HG02970 (cell line): ENCODE measurements around the gene ALX4.

Experiments used
- ATAC-seq: cut with Tn5 transposase; IDR thresholded peaks from one replicate; pipeline ENCODE4 v1.9.1; 2021; ENCODE audit warnings: mild to moderate bottlenecking, moderate library complexity, moderate number of reproducible peaks; ENCODE audit not compliant: unreplicated experiment, low FRiP score

Gene ALX4

DNA sequence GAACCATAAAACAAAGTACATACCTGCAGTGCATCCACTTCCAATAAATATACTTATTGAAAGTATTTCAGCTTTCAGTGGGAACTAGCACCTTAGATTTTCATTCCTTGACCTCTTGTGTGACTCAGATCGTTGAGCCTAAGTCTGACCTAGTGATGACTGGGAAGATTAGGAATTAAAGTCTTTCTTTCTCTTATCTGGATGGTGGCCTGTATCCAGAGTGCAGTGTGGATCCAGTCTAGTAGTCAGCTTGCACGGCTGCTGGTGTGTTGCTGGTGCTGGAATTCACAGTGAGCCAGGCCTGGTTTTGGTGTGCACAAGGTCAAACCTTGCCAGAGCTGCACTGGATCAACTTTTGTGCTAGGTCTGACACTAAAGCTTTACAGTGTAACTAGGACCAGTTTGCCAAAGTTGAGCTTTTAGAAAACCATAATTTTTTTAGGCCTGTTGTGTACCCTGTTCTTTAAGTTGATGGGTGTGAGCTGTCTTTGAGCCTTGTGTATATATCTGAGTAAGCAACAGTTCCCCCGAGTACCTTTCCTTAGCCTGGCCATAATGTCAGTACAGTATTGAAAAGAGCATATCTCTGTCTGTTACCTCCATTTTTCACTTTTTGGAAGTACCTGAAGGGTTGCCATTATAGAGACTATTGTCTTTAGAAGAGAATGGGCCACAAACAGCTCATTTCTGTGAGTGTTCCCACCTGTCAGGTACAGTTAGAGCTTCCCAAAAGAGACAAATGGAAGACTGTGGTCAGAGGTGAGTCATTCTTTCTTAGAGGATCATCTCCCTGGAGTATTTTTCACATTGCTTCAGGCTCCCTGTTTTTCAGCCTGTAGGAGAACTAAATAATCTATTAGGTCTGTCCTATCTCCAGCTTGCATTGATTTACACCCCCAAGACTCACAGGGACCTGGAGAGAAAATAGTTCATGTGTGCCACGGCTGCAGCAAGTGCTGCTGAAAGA lies 89.8 kb downstream of the ALX4 start:
- no peak for ATAC-seq

DNA sequence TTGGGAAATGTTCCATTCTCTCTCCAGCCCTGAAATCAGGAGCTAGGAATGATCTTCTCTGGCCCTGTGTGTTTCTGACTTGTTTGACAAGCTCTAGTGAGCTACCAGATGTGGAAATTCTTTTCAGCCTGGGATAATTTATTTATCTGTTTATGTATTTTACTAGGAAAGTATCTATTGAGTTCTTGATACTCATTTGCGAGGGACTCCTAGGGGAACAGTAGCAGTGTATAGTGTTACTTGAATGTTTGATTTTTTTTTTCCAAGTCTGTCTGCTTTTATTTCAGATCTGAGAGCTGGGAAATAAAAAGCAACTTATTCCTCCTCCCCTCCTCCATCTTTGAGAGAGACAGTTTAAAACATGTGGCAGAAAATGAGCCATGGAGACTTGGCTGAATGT lies 92.5 kb downstream of the ALX4 start:
- no peak for ATAC-seq

DNA sequence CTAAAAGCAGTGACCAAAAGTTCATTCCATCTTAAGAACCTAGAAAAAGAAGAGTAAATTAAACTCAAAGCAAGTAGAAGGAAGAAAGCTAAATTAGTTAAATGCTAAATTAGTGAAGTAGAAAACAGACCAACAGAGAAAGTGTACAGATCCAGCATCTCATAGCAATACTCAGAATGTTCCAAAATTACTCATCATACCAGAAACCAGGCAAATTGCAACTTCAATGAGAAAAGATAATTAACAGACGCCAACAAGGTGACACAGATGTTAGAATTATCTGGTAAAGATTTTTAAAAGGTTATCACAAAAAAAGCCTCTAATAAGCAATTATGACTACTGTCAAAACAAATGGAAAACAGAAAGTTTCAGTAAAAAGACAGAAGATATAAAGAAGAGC lies 96.8 kb downstream of the ALX4 start:
- ATAC-seq: no peak

DNA sequence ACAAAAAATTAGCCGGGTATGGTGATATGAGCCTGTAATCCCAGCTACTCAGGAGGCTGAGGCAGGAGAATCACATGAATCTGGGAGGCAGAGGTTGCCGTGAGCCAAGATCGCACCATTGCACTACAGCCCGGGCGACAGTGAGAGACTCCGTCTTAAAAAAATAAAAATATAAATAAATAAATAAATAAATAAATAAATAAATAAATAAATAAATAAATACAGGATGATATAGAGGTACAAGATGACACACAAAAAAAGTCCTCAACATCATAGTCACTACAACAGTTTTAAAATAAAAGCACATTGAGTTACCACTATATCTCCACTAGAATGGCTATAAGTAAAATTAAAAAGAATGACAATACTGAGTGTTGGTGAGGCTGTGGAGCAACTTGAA lies 97.8 kb downstream of the ALX4 start:
- no peak for ATAC-seq
